Activated naive CD8-positive, alpha-beta T cell treated with anti-CD3 and anti-CD28 coated beads for 36 hours (primary cell): ENCODE measurements around the gene HOXC10. TPM values are rescaled to one million over a fixed set of nuclear protein-coding genes. Genes with fewer than 3 reads are reported as not detected.
A peak's percentile ranks its signal among the peaks of the same experiment; 100 is the strongest.

Source experiments
- DNase-seq: peaks from one replicate; pipeline ENCODE4 v3.0.0; 2021
- H3K27ac Mint-ChIP-seq: one replicate; pipeline ENCODE4 v1.8.0; 2022; ENCODE audit warnings: mild to moderate bottlenecking, moderate library complexity, mixed read lengths
- H3K27me3 Mint-ChIP-seq: one replicate; pipeline ENCODE4 v1.8.0; 2022; ENCODE audit warnings: mild to moderate bottlenecking, mixed read lengths
- H3K36me3 Mint-ChIP-seq: one replicate; pipeline ENCODE4 v1.8.0; 2021; ENCODE audit warnings: mild to moderate bottlenecking, mixed read lengths
- H3K4me1 Mint-ChIP-seq: one replicate; pipeline ENCODE4 v1.8.0; 2021; ENCODE audit warnings: mixed read lengths
- H3K4me3 Mint-ChIP-seq: one replicate; pipeline ENCODE4 v1.8.0; 2022; ENCODE audit warnings: mild to moderate bottlenecking, moderate library complexity, mixed read lengths
- H3K9me3 Mint-ChIP-seq: one replicate; pipeline ENCODE4 v1.8.0; 2022; ENCODE audit warnings: mixed read lengths
- total RNA-seq, 2 experiments: library from RNA; stranded (reverse); gene quantifications; one replicate each; pipeline ENCODE4 v1.2.3, GENCODE V29; 2021

Gene HOXC10
- total RNA-seq, 2 experiments from 2014 or later, result not detected

DNA sequence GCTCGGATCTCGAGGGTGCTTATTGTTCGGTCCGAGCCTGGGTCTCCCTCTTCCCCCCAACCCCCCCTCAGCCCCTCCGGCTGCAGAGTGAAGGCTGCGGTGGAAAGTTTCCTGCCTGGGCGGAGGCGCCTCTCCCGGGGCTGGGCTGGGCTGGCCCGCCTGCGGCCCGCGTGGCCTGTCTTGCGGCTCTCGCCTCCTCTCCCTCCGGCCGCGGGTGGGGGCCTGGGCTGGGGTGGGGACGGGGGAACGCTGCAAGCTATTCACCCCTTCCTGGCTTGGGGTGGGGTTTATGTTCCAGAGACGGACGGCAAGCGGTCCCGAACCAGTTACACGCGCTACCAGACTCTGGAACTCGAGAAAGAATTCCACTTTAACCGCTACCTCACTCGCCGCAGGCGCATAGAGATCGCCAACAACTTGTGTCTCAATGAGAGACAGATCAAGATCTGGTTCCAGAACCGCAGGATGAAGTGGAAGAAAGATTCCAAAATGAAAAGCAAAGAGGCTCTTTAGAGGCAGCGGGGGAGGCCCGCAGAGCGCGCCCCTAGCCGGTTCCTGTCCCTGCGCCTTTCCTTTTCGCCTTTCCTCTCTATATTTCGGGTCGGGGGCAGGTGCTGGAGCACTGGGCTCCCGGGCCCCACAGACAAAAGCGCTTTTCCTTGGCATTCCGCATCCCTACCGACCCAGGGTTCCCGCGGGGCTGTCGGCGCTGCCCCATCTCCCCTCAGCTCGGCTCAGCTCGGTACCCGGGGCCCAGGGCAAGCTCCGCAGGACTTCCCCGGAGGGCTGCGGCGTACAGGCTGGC, 49.2 kb downstream of the HOXC10 start:
- Mint-ChIP-seq H3K4me1 (peaks cover 24% of the 10 kb centered on the region), H3K4me3 (peak overlapping the region; percentile 42), H3K27me3 (peaks cover 96% of the 10 kb centered on the region), H3K9me3 (no peaks in the 10 kb centered on the region), H3K36me3 (no peaks in the 10 kb centered on the region), H3K27ac (no peak overlapping the region)
- DNase-seq, result no peak

DNA sequence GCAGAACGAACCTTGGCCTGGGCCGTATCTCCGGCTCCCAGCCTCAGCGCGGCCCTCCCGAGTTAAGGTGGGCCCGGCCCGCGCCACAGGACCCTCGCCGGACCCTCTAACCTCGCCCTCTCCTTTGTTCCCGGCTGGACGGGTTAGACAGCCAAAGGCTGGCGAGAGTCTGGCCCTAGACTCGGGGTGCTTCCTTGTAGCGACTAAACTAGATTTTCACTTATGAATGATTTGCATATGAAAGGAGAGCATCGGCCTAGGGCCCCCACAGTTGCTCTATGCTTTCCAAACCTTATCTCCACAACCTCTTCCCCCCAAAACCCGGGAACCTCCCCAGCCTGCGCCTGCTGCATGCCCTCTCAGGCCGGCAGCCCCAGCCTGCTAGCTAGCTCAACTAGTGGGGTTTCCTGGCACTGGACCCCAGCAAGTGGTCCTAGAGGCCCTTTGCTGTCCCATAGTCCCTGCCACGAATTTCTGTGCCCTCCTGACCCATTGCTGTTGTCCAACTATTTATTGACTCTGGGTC, 49.9 kb downstream of the HOXC10 start:
- no peaks in the 10 kb centered on the region for H3K9me3 Mint-ChIP-seq
- H3K4me1 Mint-ChIP-seq, result peaks cover 19% of the 10 kb centered on the region
- H3K36me3 Mint-ChIP-seq, result no peaks in the 10 kb centered on the region
- H3K27me3 Mint-ChIP-seq, result peaks cover 96% of the 10 kb centered on the region
- no peak overlapping the region for H3K4me3 Mint-ChIP-seq
- no peak for DNase-seq
- H3K27ac Mint-ChIP-seq, result no peak overlapping the region

DNA sequence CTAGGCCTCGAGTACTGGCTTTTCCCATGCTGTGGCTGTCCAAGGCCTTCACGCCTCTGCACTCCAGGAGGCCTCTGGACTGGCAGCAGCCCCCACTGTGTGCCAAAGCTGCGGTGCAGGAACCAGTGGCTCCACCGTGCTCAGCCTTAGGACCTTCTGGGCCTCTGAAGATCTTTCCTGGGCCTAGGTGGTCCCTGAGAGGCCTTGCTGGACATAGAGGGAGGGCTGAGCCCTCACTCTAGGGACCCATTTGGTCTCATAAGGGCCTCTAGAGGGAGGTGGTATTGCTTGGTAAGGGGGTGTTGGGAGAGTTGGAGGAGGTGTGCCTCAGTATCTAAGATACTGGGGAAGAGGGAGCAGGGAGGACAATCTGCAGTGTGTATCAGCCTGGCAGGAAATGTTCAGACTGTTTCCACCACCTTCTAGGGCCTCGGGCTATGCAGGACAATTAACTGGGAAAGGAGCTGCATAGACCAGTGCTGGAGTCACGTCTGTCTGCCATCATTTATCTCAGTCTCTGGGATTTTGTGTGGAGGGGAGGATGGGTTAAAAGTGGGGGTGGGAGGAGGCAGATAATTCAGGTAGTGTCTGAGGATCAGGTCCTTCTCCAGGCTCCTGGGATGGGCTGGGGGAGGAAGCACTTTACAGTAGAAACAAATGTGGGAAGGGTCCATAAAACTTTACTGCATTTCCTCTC, 50.8 kb downstream of the HOXC10 start:
- H3K4me1 Mint-ChIP-seq, result peaks cover 17% of the 10 kb centered on the region
- DNase-seq, result no peak
- peaks cover 96% of the 10 kb centered on the region for H3K27me3 Mint-ChIP-seq
- no peaks in the 10 kb centered on the region for H3K36me3 Mint-ChIP-seq
- no peak overlapping the region for H3K27ac Mint-ChIP-seq
- H3K4me3 Mint-ChIP-seq, result no peak overlapping the region
- no peaks in the 10 kb centered on the region for H3K9me3 Mint-ChIP-seq

DNA sequence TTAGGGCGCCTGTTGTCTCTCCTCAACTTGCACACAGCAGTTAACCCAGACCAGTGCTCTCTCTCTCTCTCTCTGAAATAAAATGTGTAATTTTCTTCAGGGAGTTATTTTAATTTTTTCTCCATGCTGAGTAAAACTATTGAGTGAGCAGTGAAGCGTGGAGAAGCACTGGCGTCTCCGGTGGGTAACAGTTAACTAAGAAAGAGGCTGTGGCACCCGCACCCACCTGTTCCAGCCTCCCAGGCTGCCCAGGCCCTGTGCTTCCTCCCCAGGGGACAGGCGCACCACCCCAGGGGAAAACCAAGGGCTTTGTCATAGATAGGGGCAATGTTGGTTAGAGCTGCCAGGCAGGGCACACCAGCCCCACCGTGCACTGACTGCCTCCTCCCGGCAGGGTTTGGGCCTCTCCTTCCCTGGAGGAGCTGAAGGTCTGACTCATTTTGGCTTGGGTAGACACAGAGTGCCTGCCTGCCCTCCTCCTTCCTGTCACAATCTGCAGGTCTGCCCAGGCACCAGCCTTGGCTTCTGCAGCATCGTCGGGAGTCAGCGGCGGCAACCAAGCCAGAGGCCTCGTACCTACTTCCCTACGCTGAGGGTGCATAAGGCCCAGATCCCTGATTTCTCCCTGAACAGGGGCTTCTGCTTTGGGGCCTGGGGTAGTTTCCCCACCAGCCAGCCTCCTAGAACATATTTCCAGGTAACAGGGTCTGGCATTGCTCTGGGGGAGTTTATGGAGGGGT, 51.8 kb downstream of the HOXC10 start:
- Mint-ChIP-seq H3K9me3 (no peaks in the 10 kb centered on the region), H3K27me3 (peaks cover 92% of the 10 kb centered on the region), H3K36me3 (no peaks in the 10 kb centered on the region), H3K4me1 (peaks cover 15% of the 10 kb centered on the region), H3K4me3 (no peak overlapping the region), H3K27ac (no peak overlapping the region)
- no peak for DNase-seq

DNA sequence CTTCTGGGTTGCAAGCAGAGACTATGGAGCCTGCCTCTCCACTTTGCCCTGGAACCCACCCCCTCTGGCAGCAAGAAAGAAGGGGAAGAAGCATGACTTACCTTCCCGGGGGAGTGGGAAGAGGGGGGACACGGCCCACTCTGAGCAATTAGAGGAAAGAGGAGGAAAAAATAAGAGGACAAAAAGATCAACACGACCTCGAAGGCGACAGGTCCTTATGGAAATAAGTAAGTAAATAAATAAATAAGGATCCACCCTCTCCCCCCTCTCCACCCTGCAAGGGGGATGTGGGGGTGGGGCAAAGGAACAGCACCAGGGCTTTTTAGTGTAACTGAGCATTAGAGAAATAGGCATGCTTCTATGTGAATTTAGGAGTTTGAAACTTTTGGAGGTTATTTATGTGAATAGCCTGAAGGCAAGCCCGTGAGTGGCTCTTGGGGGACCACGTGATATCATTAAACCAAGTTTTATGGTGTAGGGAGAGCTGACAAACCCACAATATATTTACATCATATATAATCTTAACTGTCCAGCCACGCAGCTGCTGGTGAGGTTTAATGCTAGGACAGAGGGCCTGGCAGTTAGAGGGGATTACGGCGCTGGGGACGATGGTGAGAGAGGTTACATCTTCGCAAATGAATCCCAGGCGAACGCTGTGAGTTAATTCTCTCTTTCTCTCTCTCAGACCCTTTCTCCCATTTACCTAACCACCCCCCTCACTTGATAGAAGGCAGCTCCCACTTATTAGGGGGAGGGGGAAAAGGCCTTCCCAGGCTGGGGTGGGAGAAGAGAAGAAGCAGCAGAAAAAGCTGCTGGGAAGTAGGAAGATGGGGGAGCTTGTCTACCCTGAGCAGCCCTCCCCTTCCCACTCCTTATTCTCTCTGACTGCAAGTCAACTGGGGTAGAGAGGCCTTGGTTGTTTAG, 52.7 kb downstream of the HOXC10 start:
- Mint-ChIP-seq H3K27me3 (peaks cover 92% of the 10 kb centered on the region), H3K4me3 (no peak overlapping the region), H3K4me1 (peaks cover 11% of the 10 kb centered on the region), H3K36me3 (no peaks in the 10 kb centered on the region), H3K9me3 (no peaks in the 10 kb centered on the region), H3K27ac (no peak overlapping the region)
- DNase-seq, result no peak

DNA sequence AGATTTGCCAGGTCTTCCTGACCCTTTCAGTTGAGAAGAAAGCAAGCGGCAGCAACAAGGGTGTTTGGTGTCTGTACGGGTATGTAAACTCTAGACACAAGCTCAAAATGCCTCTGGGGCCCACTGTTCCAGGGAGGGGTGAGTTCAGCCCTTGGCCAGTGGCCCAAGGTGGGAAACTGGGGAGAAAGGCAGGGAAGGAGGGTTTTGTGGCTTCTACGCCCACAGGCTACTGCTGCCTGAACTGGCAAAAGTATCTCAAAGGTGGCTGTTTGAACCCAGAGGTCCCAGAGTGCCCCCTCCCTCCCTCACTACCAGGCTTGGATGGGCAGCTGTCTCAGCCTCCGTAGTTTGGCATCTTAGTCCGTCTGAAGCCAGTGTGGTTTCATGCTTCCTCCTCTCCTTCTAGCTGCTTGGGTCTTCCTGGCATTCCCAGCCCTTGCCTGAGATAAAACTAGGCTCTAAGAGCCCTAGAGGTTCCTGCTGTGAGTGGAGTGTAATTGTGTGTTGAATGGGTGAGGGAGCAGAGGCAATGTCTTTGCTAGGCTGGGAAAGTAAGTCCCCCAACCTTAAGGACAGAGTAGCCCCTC, 53.4 kb downstream of the HOXC10 start:
- H3K4me1 Mint-ChIP-seq, result peaks cover 8% of the 10 kb centered on the region
- H3K36me3 Mint-ChIP-seq, result no peaks in the 10 kb centered on the region
- no peaks in the 10 kb centered on the region for H3K9me3 Mint-ChIP-seq
- H3K27ac Mint-ChIP-seq, result no peak overlapping the region
- no peak for DNase-seq
- peaks cover 92% of the 10 kb centered on the region for H3K27me3 Mint-ChIP-seq
- H3K4me3 Mint-ChIP-seq, result no peak overlapping the region

DNA sequence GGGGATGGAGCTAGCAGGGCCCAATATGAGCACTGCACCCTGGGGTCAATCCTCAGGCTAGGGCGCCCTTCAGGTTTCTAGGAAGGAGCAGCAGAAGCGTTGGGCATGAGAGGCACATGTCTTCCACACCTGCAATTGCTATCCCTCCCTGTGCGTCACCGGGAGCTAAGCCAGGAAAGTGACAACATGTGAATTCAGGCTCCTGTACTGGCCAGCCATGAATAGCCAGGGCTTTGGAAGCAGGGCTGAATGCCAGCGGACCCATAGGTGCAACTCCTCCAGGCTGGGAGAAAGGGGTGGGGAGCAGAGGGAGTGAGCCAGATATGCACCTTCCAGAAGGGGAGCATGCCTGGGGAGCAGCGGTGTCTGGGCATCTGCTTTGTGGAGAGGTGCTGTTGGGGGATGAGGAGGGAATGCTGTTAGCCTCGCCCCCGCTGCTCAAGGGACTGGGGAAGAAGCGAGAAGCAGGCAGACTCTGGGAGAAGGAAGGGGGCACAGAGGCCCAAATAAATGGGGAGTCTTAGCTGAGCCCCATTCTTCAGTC, 54.0 kb downstream of the HOXC10 start:
- H3K4me3 Mint-ChIP-seq, result no peak overlapping the region
- no peak for DNase-seq
- no peaks in the 10 kb centered on the region for H3K9me3 Mint-ChIP-seq
- H3K27me3 Mint-ChIP-seq, result peaks cover 94% of the 10 kb centered on the region
- H3K27ac Mint-ChIP-seq, result no peak overlapping the region
- H3K4me1 Mint-ChIP-seq, result peaks cover 9% of the 10 kb centered on the region
- H3K36me3 Mint-ChIP-seq, result no peaks in the 10 kb centered on the region

DNA sequence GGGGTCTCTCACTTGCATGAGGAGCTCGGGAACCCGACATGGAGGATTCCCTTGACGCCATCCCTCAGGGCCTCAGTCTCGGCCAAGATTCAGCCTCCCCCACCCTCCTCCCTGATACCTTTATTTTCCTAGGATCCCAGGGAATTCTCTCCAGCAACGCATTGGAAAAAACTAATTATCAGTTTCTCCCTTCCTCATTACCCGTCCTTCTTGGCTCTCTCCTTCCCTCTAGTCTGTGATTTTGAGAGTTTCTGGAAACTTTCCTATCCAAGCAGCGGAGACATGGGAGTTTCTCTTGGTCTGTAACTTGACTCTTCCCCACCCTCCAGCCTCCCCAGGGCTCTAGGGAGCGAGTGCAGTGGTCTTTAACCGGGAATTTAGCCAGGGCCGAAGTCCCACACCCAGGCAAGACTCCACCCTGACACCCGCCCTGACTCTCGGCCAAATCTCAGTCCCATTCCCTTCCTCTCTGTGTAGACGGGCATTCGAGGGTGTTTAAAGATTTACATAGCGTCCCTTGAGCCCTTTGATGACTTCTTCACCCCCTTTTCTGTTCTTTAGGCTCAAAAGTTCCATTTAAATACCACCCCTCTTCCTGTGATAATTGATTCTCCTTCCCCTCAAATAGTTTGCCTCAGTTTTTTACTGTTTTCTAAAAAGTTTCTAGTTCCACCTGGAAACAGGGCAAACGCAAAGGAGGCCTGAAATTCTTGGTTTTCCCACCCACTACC, 54.6 kb downstream of the HOXC10 start:
- no peak overlapping the region for H3K27ac Mint-ChIP-seq
- H3K36me3 Mint-ChIP-seq, result no peaks in the 10 kb centered on the region

More for the DNA sequence above, 54.6 kb downstream of the HOXC10 start:
- no peak for DNase-seq
- Mint-ChIP-seq H3K4me3 (no peak overlapping the region), H3K4me1 (peaks cover 12% of the 10 kb centered on the region), H3K9me3 (no peaks in the 10 kb centered on the region), H3K27me3 (peaks cover 94% of the 10 kb centered on the region)

Other genes starting within 250 kb of the HOXC10 start
- not detected for gene CISTR, start 233.2 kb upstream of the HOXC10 start, total RNA-seq
- gene HOXC13, start 46.3 kb upstream of the HOXC10 start, total RNA-seq, result not detected
- gene HOXC12, start 30.2 kb upstream of the HOXC10 start, total RNA-seq, result not detected
- gene HOXC11, start 12.0 kb upstream of the HOXC10 start, total RNA-seq, result not detected
- gene HOTAIR, start 10.2 kb upstream of the HOXC10 start, total RNA-seq, result not detected
- not detected for gene HOXC9, start 15.0 kb downstream of the HOXC10 start, total RNA-seq
- gene HOXC8, start 23.8 kb downstream of the HOXC10 start, total RNA-seq, result not detected
- gene HOXC6, start 43.3 kb downstream of the HOXC10 start, total RNA-seq, result not detected
- not detected for gene HOXC5, start 47.9 kb downstream of the HOXC10 start, total RNA-seq
- 1 to 10 TPM in 1 of 2 experiments, under 1 TPM in 1; 0.56 to 1.0 TPM for gene HOXC4, start 68.7 kb downstream of the HOXC10 start, total RNA-seq
- 10 to 100 TPM; 18.0 to 18.3 TPM for gene SMUG1, start 203.8 kb downstream of the HOXC10 start, total RNA-seq